ENCODE measurements around the gene SLC38A10. TPM values are rescaled to one million over a fixed set of nuclear protein-coding genes. Genes with fewer than 3 reads are reported as not detected.

Gene SLC38A10
- polyA plus RNA-seq, 1 of the 3 experiments (the other 2 are of a cell fraction) = 82.2 TPM

DNA sequence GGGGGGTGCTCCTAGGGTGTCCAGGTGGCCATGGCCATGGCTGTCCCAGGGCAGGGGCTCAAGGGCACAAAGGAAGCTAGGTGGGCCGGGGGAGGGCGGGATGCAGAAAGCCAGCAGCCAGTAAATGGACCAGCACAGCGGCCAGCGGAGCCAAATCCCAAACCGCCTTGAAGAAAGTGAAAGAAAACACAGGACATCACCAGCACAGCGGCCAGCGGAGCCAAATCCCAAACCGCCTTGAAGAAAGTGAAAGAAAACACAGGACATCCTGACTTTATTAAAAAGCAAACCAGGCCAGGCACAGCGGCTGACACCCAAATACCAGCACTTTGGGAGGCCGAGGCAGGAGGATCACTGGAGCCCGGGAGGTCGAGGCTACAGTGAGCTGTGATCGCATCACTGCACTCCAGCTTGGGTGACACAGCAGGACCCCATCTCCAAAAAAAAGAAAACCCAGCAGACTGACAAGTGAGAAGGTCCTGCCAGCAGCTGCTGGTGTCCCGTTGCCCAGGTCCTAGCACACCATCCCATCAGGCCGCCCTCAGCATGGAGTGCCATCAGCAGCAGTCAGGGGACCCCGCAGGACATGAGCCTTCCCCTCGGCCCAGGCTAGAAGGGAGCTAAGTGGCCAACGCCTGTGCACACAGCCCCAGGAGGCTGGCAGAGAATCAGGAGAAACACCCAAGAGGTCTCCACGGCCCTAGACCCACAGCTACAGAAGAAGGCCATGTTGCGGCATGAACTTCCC lies 17.0 kb downstream of the SLC38A10 start:
- ChIA-PET CTCF (interaction anchor here (0.7 to 4.7 kb wide), 11 partner anchors 11 to 324 kb away, joined by 3 to 55 read pairs (median 6); no protein-coding TSS in a partner anchor), POLR2A (no interaction called here)
- Histone ChIP-seq H2AFZ (ENCODE audit: low read depth) (no peak overlapping the region), H3K4me3 (ENCODE audit: low read depth in 2 of 2, low read length in 1 of 2) (no peak overlapping the region), H3K79me2 (ENCODE audit: insufficient read depth) (peaks cover 1% of the 10 kb centered on the region; the same call in 1 of the 2 replicates), H3K9ac (no peak overlapping the region), H3K4me1 (ENCODE audit: control insufficient read depth in 1 of 2, insufficient read depth in 2 of 2, low read depth in 1 of 2, low read length in 1 of 2) (peaks cover 0 to 21% of the 10 kb centered on the region in 2 experiments; a peak in 1 of 4 replicates), H4K20me1 (ENCODE audit: insufficient read depth) (peaks cover 14% of the 10 kb centered on the region; the same call in 1 of the 2 replicates), H3K27ac (ENCODE audit: low read depth in 2 of 2, low read length in 1 of 2) (peak overlapping the region in 1 of 2 experiments; percentile 70; a peak in 2 of 4 replicates), H3F3A (replicated peaks; ENCODE audit: insufficient read depth) (no peaks in the 10 kb centered on the region), H3K4me2 (no peak overlapping the region), H3K36me3 (replicated peaks in 1 of 2; ENCODE audit: control insufficient read depth in 1 of 2, insufficient read depth in 2 of 2, low read length in 1 of 2) (peaks cover 19 to 66% of the 10 kb centered on the region in 2 experiments), H3K27me3 (ENCODE audit: insufficient read depth) (no peaks in the 10 kb centered on the region), H3K9me3 (no peaks in the 10 kb centered on the region), H3K9me2 (no peaks in the 10 kb centered on the region)
- WGBS (ENCODE audit: low lambda C conversion rate) = 97% methylated on average over 18 of the region's 20 CpGs
- DNase-seq = no peak
- TF ChIP-seq GATA2 (CRISPR knock-in tag; IDR thresholded peaks at IDR 0.05) = no peak
- TF ChIP-seq SMC3 (IDR thresholded peaks at IDR 0.05; ENCODE audit: low read depth, low read length) = no peak
- no peak for TF ChIP-seq NFIC (IDR thresholded peaks at IDR 0.05; ENCODE audit: borderline replicate concordance)
- no peak for TF ChIP-seq CHD2 (IDR thresholded peaks at IDR 0.05; ENCODE audit: low read length, partially characterized antibody)
- TF ChIP-seq ELF1 (IDR thresholded peaks at IDR 0.05) = no peak
- TF ChIP-seq RFX5 (IDR thresholded peaks at IDR 0.05; ENCODE audit: low read length) = no peak
- no peak for TF ChIP-seq REST (IDR thresholded peaks at IDR 0.05; ENCODE audit: low read depth, low read length)
- TF ChIP-seq IRF3 (IDR thresholded peaks at IDR 0.05; ENCODE audit: low read depth, low read length) = no peak
- TF ChIP-seq, protein P1, sequence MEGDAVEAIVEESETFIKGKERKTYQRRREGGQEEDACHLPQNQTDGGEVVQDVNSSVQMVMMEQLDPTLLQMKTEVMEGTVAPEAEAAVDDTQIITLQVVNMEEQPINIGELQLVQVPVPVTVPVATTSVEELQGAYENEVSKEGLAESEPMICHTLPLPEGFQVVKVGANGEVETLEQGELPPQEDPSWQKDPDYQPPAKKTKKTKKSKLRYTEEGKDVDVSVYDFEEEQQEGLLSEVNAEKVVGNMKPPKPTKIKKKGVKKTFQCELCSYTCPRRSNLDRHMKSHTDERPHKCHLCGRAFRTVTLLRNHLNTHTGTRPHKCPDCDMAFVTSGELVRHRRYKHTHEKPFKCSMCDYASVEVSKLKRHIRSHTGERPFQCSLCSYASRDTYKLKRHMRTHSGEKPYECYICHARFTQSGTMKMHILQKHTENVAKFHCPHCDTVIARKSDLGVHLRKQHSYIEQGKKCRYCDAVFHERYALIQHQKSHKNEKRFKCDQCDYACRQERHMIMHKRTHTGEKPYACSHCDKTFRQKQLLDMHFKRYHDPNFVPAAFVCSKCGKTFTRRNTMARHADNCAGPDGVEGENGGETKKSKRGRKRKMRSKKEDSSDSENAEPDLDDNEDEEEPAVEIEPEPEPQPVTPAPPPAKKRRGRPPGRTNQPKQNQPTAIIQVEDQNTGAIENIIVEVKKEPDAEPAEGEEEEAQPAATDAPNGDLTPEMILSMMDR (IDR thresholded peaks at IDR 0.05) = no peak
- TF ChIP-seq, protein P2, sequence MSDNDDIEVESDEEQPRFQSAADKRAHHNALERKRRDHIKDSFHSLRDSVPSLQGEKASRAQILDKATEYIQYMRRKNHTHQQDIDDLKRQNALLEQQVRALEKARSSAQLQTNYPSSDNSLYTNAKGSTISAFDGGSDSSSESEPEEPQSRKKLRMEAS (IDR thresholded peaks at IDR 0.05; ENCODE audit: low read depth) = no peak
- no peak for TF ChIP-seq NRF1 (IDR thresholded peaks at IDR 0.05; ENCODE audit: low read depth, low read length)
- no peak for TF ChIP-seq POLR2AphosphoS5 (IDR thresholded peaks at IDR 0.05; ENCODE audit: low read depth, low read length)
- TF ChIP-seq YY1 (IDR thresholded peaks at IDR 0.05; ENCODE audit: low read depth) = no peak
- no peak for TF ChIP-seq EP300 (IDR thresholded peaks at IDR 0.05; ENCODE audit: borderline replicate concordance in 1 of 2, low read depth in 1 of 2, low read length in 1 of 2)
- TF ChIP-seq TCF12 (IDR thresholded peaks at IDR 0.05) = no peak
- no peak for TF ChIP-seq GABPA (IDR thresholded peaks at IDR 0.05; ENCODE audit: low read depth)
- no peak for TF ChIP-seq JUND (IDR thresholded peaks at IDR 0.05)
- no peak for TF ChIP-seq MXI1 (IDR thresholded peaks at IDR 0.05; ENCODE audit: low read depth, low read length)
- TF ChIP-seq, protein P3, sequence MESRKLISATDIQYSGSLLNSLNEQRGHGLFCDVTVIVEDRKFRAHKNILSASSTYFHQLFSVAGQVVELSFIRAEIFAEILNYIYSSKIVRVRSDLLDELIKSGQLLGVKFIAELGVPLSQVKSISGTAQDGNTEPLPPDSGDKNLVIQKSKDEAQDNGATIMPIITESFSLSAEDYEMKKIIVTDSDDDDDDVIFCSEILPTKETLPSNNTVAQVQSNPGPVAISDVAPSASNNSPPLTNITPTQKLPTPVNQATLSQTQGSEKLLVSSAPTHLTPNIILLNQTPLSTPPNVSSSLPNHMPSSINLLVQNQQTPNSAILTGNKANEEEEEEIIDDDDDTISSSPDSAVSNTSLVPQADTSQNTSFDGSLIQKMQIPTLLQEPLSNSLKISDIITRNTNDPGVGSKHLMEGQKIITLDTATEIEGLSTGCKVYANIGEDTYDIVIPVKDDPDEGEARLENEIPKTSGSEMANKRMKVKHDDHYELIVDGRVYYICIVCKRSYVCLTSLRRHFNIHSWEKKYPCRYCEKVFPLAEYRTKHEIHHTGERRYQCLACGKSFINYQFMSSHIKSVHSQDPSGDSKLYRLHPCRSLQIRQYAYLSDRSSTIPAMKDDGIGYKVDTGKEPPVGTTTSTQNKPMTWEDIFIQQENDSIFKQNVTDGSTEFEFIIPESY (IDR thresholded peaks at IDR 0.05; ENCODE audit: borderline replicate concordance, low read depth) = no peak

All from SK-N-SH (cell line).